WTC11 (cell line): Measurements from ENCODE around the gene TWIST2.

Experiments used
- CREB1 ChIP-seq: sonication (generic); formaldehyde crosslinking; IDR thresholded peaks from 2 replicates; pipeline ENCODE4 v1.8.0; 2023; ENCODE audit warnings: mild to moderate bottlenecking, missing genetic modification reagents
- ETV6 ChIP-seq: sonication (generic); formaldehyde crosslinking; IDR thresholded peaks from 2 replicates; pipeline ENCODE4 v1.8.1; 2022; ENCODE audit warnings: mild to moderate bottlenecking, missing genetic modification reagents
- NR1H2 ChIP-seq: sonication (generic); formaldehyde crosslinking; IDR thresholded peaks from 2 replicates; pipeline ENCODE4 v1.9.0; 2021; ENCODE audit warnings: mild to moderate bottlenecking, moderate library complexity, missing genetic modification reagents
- OVOL2 ChIP-seq: fragments of 250-450 bp; sonication (Bioruptor Pico); IDR thresholded peaks from 2 replicates; pipeline ENCODE4 v1.9.0; 2021; ENCODE audit warnings: mild to moderate bottlenecking, borderline replicate concordance
- TEAD1 ChIP-seq: sonication (generic); formaldehyde crosslinking; IDR thresholded peaks from 2 replicates; pipeline ENCODE4 v1.8.0; 2022; ENCODE audit warnings: mild to moderate bottlenecking, missing genetic modification reagents
- TP53 ChIP-seq: sonication (generic); formaldehyde crosslinking; IDR thresholded peaks from 2 replicates; pipeline ENCODE4 v1.8.1; 2023; ENCODE audit warnings: mild to moderate bottlenecking, missing genetic modification reagents
- TF ChIP-seq, protein P1 (sequence below): fragments of 200-600 bp; IDR thresholded peaks from 2 replicates; pipeline ENCODE4 v1.8.0; 2022; ENCODE audit warnings: antibody characterized with exemption
- TF ChIP-seq, protein P2 (sequence below): sonication (generic); formaldehyde crosslinking; IDR thresholded peaks from 2 replicates; pipeline ENCODE4 v1.8.0; 2022; ENCODE audit warnings: mild to moderate bottlenecking, missing genetic modification reagents
- TF ChIP-seq, protein P3 (sequence below): sonication (generic); formaldehyde crosslinking; IDR thresholded peaks from 2 replicates; pipeline ENCODE4 v1.8.1; 2023; ENCODE audit warnings: mild to moderate bottlenecking, missing genetic modification reagents, moderate library complexity
- TF ChIP-seq, protein P4 (sequence below): sonication (generic); formaldehyde crosslinking; IDR thresholded peaks from 2 replicates; pipeline ENCODE4 v1.8.0; 2022; ENCODE audit warnings: mild to moderate bottlenecking, missing genetic modification reagents
- TF ChIP-seq, protein P5 (sequence below): sonication (generic); formaldehyde crosslinking; IDR thresholded peaks from 2 replicates; pipeline ENCODE4 v1.8.0; 2022; ENCODE audit warnings: mild to moderate bottlenecking, missing genetic modification reagents
- TF ChIP-seq, protein P6 (sequence below): sonication (generic); formaldehyde crosslinking; conservative IDR thresholded peaks from 2 replicates; pipeline ENCODE4 v1.8.1; 2022; ENCODE audit warnings: mild to moderate bottlenecking, missing genetic modification reagents
- TF ChIP-seq, protein P7 (sequence below): sonication (generic); formaldehyde crosslinking; IDR thresholded peaks from 2 replicates; pipeline ENCODE4 v1.8.0; 2023; ENCODE audit warnings: missing genetic modification reagents

DNA sequence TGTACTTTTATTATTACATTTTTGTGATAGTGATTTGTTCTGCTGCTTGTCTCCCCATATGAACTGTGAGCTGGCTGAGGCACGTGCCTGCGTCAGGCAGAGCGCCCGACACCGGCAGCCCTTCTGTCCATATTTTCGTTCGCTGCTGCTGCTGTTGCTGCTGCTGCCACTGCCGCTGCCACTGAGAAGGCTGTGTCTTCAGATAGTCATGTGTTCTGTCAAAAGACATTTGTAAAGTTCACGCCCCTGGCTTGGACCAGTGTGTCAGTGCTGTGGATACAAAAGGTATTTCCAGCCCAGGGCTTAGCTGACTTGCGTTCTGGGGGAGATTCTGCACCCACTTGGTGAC lies 47.0 kb downstream of the TWIST2 start:
- TF ChIP-seq, protein P1, sequence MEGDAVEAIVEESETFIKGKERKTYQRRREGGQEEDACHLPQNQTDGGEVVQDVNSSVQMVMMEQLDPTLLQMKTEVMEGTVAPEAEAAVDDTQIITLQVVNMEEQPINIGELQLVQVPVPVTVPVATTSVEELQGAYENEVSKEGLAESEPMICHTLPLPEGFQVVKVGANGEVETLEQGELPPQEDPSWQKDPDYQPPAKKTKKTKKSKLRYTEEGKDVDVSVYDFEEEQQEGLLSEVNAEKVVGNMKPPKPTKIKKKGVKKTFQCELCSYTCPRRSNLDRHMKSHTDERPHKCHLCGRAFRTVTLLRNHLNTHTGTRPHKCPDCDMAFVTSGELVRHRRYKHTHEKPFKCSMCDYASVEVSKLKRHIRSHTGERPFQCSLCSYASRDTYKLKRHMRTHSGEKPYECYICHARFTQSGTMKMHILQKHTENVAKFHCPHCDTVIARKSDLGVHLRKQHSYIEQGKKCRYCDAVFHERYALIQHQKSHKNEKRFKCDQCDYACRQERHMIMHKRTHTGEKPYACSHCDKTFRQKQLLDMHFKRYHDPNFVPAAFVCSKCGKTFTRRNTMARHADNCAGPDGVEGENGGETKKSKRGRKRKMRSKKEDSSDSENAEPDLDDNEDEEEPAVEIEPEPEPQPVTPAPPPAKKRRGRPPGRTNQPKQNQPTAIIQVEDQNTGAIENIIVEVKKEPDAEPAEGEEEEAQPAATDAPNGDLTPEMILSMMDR = no peak
- TF ChIP-seq TP53 (CRISPR knock-in tag) (no peak), NR1H2 (CRISPR knock-in tag) (no peak), CREB1 (CRISPR knock-in tag) (no peak), TEAD1 (CRISPR knock-in tag) (no peak), OVOL2 (no peak), ETV6 (CRISPR knock-in tag) (no peak)
- TF ChIP-seq, protein P2, sequence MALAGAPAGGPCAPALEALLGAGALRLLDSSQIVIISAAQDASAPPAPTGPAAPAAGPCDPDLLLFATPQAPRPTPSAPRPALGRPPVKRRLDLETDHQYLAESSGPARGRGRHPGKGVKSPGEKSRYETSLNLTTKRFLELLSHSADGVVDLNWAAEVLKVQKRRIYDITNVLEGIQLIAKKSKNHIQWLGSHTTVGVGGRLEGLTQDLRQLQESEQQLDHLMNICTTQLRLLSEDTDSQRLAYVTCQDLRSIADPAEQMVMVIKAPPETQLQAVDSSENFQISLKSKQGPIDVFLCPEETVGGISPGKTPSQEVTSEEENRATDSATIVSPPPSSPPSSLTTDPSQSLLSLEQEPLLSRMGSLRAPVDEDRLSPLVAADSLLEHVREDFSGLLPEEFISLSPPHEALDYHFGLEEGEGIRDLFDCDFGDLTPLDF (CRISPR knock-in tag) = no peak
- TF ChIP-seq, protein P3, sequence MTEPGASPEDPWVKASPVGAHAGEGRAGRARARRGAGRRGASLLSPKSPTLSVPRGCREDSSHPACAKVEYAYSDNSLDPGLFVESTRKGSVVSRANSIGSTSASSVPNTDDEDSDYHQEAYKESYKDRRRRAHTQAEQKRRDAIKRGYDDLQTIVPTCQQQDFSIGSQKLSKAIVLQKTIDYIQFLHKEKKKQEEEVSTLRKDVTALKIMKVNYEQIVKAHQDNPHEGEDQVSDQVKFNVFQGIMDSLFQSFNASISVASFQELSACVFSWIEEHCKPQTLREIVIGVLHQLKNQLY (CRISPR knock-in tag) = no peak
- TF ChIP-seq, protein P4, sequence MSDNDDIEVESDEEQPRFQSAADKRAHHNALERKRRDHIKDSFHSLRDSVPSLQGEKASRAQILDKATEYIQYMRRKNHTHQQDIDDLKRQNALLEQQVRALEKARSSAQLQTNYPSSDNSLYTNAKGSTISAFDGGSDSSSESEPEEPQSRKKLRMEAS (CRISPR knock-in tag) = no peak
- TF ChIP-seq, protein P5, sequence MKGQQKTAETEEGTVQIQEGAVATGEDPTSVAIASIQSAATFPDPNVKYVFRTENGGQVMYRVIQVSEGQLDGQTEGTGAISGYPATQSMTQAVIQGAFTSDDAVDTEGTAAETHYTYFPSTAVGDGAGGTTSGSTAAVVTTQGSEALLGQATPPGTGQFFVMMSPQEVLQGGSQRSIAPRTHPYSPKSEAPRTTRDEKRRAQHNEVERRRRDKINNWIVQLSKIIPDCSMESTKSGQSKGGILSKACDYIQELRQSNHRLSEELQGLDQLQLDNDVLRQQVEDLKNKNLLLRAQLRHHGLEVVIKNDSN = no peak
- TF ChIP-seq, protein P6, sequence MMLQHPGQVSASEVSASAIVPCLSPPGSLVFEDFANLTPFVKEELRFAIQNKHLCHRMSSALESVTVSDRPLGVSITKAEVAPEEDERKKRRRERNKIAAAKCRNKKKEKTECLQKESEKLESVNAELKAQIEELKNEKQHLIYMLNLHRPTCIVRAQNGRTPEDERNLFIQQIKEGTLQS = no peak
- TF ChIP-seq, protein P7, sequence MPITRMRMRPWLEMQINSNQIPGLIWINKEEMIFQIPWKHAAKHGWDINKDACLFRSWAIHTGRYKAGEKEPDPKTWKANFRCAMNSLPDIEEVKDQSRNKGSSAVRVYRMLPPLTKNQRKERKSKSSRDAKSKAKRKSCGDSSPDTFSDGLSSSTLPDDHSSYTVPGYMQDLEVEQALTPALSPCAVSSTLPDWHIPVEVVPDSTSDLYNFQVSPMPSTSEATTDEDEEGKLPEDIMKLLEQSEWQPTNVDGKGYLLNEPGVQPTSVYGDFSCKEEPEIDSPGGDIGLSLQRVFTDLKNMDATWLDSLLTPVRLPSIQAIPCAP (CRISPR knock-in tag) = no peak
